HG02973 (cell line): ENCODE measurements around the gene SHTN1.

Experiments
- ATAC-seq: cut with Tn5 transposase; IDR thresholded peaks from one replicate; pipeline ENCODE4 v1.9.1; 2021; ENCODE audit warnings: moderate library complexity; ENCODE audit not compliant: unreplicated experiment

Gene SHTN1

DNA sequence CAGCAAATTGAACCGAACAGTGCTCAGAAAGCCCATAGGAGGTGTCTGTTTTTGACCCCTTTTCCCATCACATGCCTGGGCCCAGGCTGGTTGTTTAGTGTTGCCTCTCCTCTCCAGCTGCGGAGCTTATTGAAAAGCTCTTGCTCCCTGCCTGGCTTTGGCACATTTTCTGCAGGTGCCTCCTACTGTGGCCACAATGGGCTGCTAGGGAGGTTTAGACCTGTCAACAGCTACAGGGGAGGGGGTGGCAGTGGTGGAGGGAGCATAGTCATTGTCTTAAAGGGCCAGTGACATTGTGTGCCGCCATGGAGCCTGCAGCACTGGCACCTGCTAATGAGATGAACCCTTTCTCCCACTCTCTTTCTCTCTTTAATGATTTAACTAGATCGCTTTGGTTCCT lies 168.9 kb downstream of the SHTN1 start:
- ATAC-seq = no peak

GRCh38 chr10:116835658-116836057 lies 169.3 kb downstream of the SHTN1 start:
- no peak for ATAC-seq

DNA sequence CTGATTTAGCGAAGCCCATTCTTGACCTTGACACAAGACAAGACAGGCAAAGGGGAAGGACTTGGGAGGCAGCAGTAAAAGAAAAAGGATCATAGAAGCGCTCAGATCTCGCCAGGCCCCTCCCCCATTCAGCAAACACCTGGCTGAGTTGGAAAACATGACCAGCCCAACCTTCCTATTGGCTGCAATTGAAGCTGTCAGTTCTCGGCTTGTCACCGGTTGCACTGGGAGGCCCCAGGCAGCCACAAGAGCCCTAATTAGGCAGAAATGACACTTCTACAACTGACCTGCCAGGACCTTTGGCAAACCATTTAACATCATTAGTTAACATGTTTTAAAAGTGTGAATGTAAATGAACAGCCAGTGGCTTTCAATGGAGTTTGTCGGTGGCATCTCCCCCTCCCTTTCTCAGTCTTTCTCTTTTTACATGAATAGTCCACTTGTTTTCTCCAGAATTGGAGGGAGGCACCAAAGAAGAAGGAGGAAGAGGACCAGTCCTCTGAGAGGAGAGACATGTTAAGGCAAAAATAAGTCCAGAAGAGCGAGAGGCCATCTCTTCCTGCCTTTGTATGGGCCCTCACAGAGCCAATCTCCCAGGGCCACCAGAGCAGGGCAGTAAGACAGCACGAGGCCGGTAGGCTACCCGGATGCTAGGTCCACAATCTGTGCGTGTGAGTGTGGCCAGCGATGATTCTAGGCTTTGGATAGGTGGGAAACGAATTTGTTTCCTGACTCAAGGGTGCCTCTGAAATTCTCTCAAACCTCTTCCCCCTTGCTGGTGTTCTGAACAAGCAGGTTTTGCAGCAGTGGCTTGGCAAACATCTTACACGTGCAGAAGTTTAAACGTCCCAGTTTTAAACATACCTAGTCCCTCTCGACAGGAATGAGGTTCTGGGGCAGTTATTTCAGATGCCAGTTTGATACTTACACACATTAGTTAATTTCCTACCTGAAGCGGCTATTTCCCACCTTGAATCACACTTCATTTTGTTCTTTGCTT lies 170.7 kb downstream of the SHTN1 start:
- no peak for ATAC-seq

GRCh38 chr10:116831790-116832189 lies 173.2 kb downstream of the SHTN1 start:
- no peak for ATAC-seq
